ENCODE results near the gene PPM1E. TPM values are rescaled to one million over a fixed set of nuclear protein-coding genes. Genes with fewer than 3 reads are reported as not detected.

Gene PPM1E
- total and polyA plus RNA-seq, 2 donors (not counting 1 experiment from before 2014, with no cell fraction given): not detected

- POLR2A ChIA-PET: no interaction called here
These were observed 230.3 kb downstream of the PPM1E start for GRCh38 chr17:58985971-58986370.

GRCh38 chr17:58989629-58990028 lies 234.0 kb downstream of the PPM1E start:
- H3K4me3 Mint-ChIP-seq: no peak overlapping the region
- H3K27ac Mint-ChIP-seq: no peak overlapping the region

More at GRCh38 chr17:58985971-58986370, 230.3 kb downstream of the PPM1E start:
- TF ChIP-seq EZH2 (IDR thresholded peaks at IDR 0.05; ENCODE audit: borderline replicate concordance, insufficient read depth, low read depth, low read length, poor library complexity, severe bottlenecking) (no peak), CTCF (IDR thresholded peaks at IDR 0.05) (no peak)
- intact Hi-C loops (cut with micrococcal nuclease): no loop called here
- Mint-ChIP-seq H3K4me3 (no peak overlapping the region), H3K27me3 (no peaks in the 10 kb centered on the region), H3K27ac (no peak overlapping the region), H3K4me1 (peaks cover 4% of the 10 kb centered on the region), H3K9me3 (ENCODE audit: insufficient read depth) (no peaks in the 10 kb centered on the region)
- Histone ChIP-seq H3K4me3 (ENCODE audit: control extremely low read depth in 1 of 5, extremely low read depth in 1 of 5, insufficient read depth in 1 of 5, low read depth in 2 of 5, low read length in 4 of 5) (no peak overlapping the region), H3K4me2 (replicated peaks; ENCODE audit: low read depth, low read length, poor library complexity, severe bottlenecking) (no peak overlapping the region), H3K27ac (ENCODE audit: low read length in 2 of 2) (no peak overlapping the region), H3K27me3 (replicated peaks in 1 of 4; ENCODE audit: control extremely low read depth in 1 of 4, control insufficient read depth in 3 of 4, insufficient read depth in 4 of 4, low read length in 3 of 4) (no peaks in the 10 kb centered on the region), H3K9me3 (ENCODE audit: control extremely low read depth in 1 of 3, control insufficient read depth in 2 of 3, insufficient read depth in 1 of 3, low read length in 2 of 3) (no peaks in the 10 kb centered on the region), H3K9ac (ENCODE audit: low read length) (no peak overlapping the region), H3K4me1 (ENCODE audit: control insufficient read depth in 2 of 2, insufficient read depth in 2 of 2, low read length in 2 of 2) (peaks cover 0 to 3% of the 10 kb centered on the region in 2 donors), H3K79me2 (ENCODE audit: control insufficient read depth, insufficient read depth, low read length) (no peaks in the 10 kb centered on the region), H4K20me1 (ENCODE audit: control insufficient read depth, insufficient read depth, low read length, poor library complexity, severe bottlenecking) (no peaks in the 10 kb centered on the region), H2AFZ (ENCODE audit: insufficient read depth, low read depth, low read length, poor library complexity, severe bottlenecking) (no peak overlapping the region), H3K36me3 (replicated peaks in 1 of 2; ENCODE audit: control extremely low read depth in 1 of 2, control insufficient read depth in 1 of 2, extremely low read depth in 1 of 2, insufficient read depth in 2 of 2, low read length in 1 of 2) (no peaks in the 10 kb centered on the region)
- CTCF ChIA-PET: no interaction called here
- DNase-seq (no peak), ATAC-seq (ENCODE audit: low read depth) (no peak)
- 80% methylated on average over 2 of the region's 6 CpGs for WGBS (ENCODE audit: insufficient coverage)

More at GRCh38 chr17:58989629-58990028, 234.0 kb downstream of the PPM1E start:
- DNase-seq (no peak), ATAC-seq (ENCODE audit: low read depth) (no peak)
- no peak for TF ChIP-seq CTCF (IDR thresholded peaks at IDR 0.05)
- no peak for TF ChIP-seq EZH2 (IDR thresholded peaks at IDR 0.05; ENCODE audit: borderline replicate concordance, insufficient read depth, low read depth, low read length, poor library complexity, severe bottlenecking)
- Histone ChIP-seq H3K27me3 (replicated peaks in 1 of 4; ENCODE audit: control extremely low read depth in 1 of 4, control insufficient read depth in 3 of 4, insufficient read depth in 4 of 4, low read length in 3 of 4) (no peaks in the 10 kb centered on the region), H3K4me2 (replicated peaks; ENCODE audit: low read depth, low read length, poor library complexity, severe bottlenecking) (no peak overlapping the region), H3K4me3 (ENCODE audit: control extremely low read depth in 1 of 5, extremely low read depth in 1 of 5, insufficient read depth in 1 of 5, low read depth in 2 of 5, low read length in 4 of 5) (no peak overlapping the region), H2AFZ (ENCODE audit: insufficient read depth, low read depth, low read length, poor library complexity, severe bottlenecking) (no peak overlapping the region), H3K27ac (ENCODE audit: low read length in 2 of 2) (no peak overlapping the region), H3K9ac (ENCODE audit: low read length) (no peak overlapping the region), H3K9me3 (ENCODE audit: control extremely low read depth in 1 of 3, control insufficient read depth in 2 of 3, insufficient read depth in 1 of 3, low read length in 2 of 3) (no peaks in the 10 kb centered on the region), H3K79me2 (ENCODE audit: control insufficient read depth, insufficient read depth, low read length) (no peaks in the 10 kb centered on the region), H3K36me3 (replicated peaks in 1 of 2; ENCODE audit: control extremely low read depth in 1 of 2, control insufficient read depth in 1 of 2, extremely low read depth in 1 of 2, insufficient read depth in 2 of 2, low read length in 1 of 2) (peaks cover 0 to 4% of the 10 kb centered on the region in 2 experiments), H3K4me1 (ENCODE audit: control insufficient read depth in 2 of 2, insufficient read depth in 2 of 2, low read length in 2 of 2) (peaks cover 0 to 3% of the 10 kb centered on the region in 2 donors), H4K20me1 (ENCODE audit: control insufficient read depth, insufficient read depth, low read length, poor library complexity, severe bottlenecking) (no peaks in the 10 kb centered on the region)
- peaks cover 6% of the 10 kb centered on the region for H3K4me1 Mint-ChIP-seq
- intact Hi-C loops (cut with micrococcal nuclease): no loop called here
- WGBS (ENCODE audit: insufficient coverage): no CpG with 5 or more reads among the region's 2 CpGs
- ChIA-PET CTCF (interaction anchor here (1.0 kb wide), 2 partner anchors 14 to 15 kb away, joined by 3 read pairs; no protein-coding TSS in a partner anchor), POLR2A (no interaction called here)
- H3K9me3 Mint-ChIP-seq (ENCODE audit: insufficient read depth): no peaks in the 10 kb centered on the region
- H3K27me3 Mint-ChIP-seq: no peaks in the 10 kb centered on the region

All from B cell (primary cell).